Tibial artery (tissue), 4 donors: ENCODE measurements around the gene FOXS1.

Experiments used
- DNase-seq, 2 donors: peaks; one replicate each; pipeline ENCODE4 v3.0.0-alpha.2; 2019
- H3K27ac ChIP-seq, 2 donors: fragments of 200-600 bp; sonication (generic) in 1 of 2; 1 replicate in 1 of 2; 2 replicates in 1 of 2; pipeline ENCODE4 v1.5.1; 2018 to 2019; ENCODE audit warnings: mild to moderate bottlenecking in 1 of 2
- H3K27me3 ChIP-seq, 2 donors: fragments of 200-600 bp; sonication (generic) in 1 of 2; one replicate each; pipeline versions ENCODE4 v1.5.1 to v1.6.0; 2016 to 2019
- H3K36me3 ChIP-seq, 3 donors: fragments of 200-600 bp; sonication (generic) in 2 of 3; one replicate each; pipeline ENCODE4 v1.5.1; 2016 to 2019; ENCODE audit warnings: mild to moderate bottlenecking in 2 of 3
- H3K4me1 ChIP-seq, 4 donors: fragments of 200-600 bp; sonication (generic) in 2 of 4; 1 replicate in 3 of 4; 2 replicates in 1 of 4; pipeline ENCODE4 v1.5.1; 2016 to 2019
- H3K4me3 ChIP-seq, 2 donors: fragments of 200-600 bp; sonication (generic) in 1 of 2; 1 replicate in 1 of 2; 2 replicates in 1 of 2; pipeline ENCODE4 v1.5.1; 2018 to 2019; ENCODE audit warnings: mild to moderate bottlenecking in 2 of 2
- H3K9me3 ChIP-seq, 3 donors: fragments of 200-600 bp; sonication (generic) in 1 of 3; one replicate each; pipeline ENCODE4 v1.5.1; 2016 to 2019
- CTCF ChIP-seq, 2 experiments: fragments of 200-600 bp in 1 of 2; fragments of 450-650 bp in 1 of 2; IDR thresholded peaks; one replicate each; pipeline ENCODE4 v1.5.1; 2017 to 2019; ENCODE audit warnings: antibody characterized with exemption in 2 of 2, mild to moderate bottlenecking in 1 of 2, moderate library complexity in 1 of 2
- intact Hi-C: fragments of 100-400 bp; cut with DNase I; formaldehyde crosslinking; loops from one replicate; pipeline ENCODE4 v1.15.0; 2023; ENCODE audit warnings: low total_unique reads

The FOXS1 gene

GRCh38 chr20:31827059-31827458 is 18.3 kb downstream of the FOXS1 start:
- Histone ChIP-seq H3K4me3 (no peak overlapping the region), H3K36me3 (no peaks in the 10 kb centered on the region), H3K27ac (no peak overlapping the region), H3K27me3 (no peaks in the 10 kb centered on the region), H3K9me3 (no peaks in the 10 kb centered on the region), H3K4me1 (peaks cover 0 to 29% (median 20%) of the 10 kb centered on the region in 4 donors)
- DNase-seq = no peak
- intact Hi-C loops = loop anchor here (5.0 to 10.0 kb wide), 3 partner anchors 128 to 265 kb away; partner anchors contain the start of gene PDRG1
- TF ChIP-seq CTCF (IDR thresholded peaks at IDR 0.05) = no peak

- H3K27me3 ChIP-seq = no peaks in the 10 kb centered on the region
Observed at GRCh38 chr20:31826074-31826473, 19.3 kb downstream of the FOXS1 start.

GRCh38 chr20:31824554-31825313 is 20.7 kb downstream of the FOXS1 start:
- no peak for DNase-seq
- TF ChIP-seq CTCF (IDR thresholded peaks at IDR 0.05) = no peak
- Histone ChIP-seq H3K36me3 (no peaks in the 10 kb centered on the region), H3K27me3 (no peaks in the 10 kb centered on the region), H3K4me3 (no peak overlapping the region), H3K27ac (peak overlapping the region; percentile 46 to 80), H3K9me3 (no peaks in the 10 kb centered on the region), H3K4me1 (peaks cover 0 to 43% (median 24%) of the 10 kb centered on the region in 4 donors)
- intact Hi-C loops = loop anchor here (5.0 to 10.0 kb wide), 4 partner anchors 130 to 268 kb away; partner anchors contain the start of gene PDRG1

More at GRCh38 chr20:31826074-31826473, 19.3 kb downstream of the FOXS1 start:
- no peak overlapping the region for H3K27ac ChIP-seq
- DNase-seq = no peak
- H3K9me3 ChIP-seq = no peaks in the 10 kb centered on the region
- TF ChIP-seq CTCF (IDR thresholded peaks at IDR 0.05) = no peak
- no peak overlapping the region for H3K4me3 ChIP-seq
- no peaks in the 10 kb centered on the region for H3K36me3 ChIP-seq
- intact Hi-C loops = loop anchor here (5.0 to 10.0 kb wide), 3 partner anchors 129 to 266 kb away; partner anchors contain the start of gene PDRG1
- peaks cover 0 to 38% (median 24%) of the 10 kb centered on the region in 4 donors for H3K4me1 ChIP-seq

GRCh38 chr20:31824125-31824485 is 21.3 kb downstream of the FOXS1 start:
- Histone ChIP-seq H3K4me1 (peaks cover 0 to 49% (median 28%) of the 10 kb centered on the region in 4 donors), H3K4me3 (no peak overlapping the region), H3K36me3 (no peaks in the 10 kb centered on the region), H3K9me3 (no peaks in the 10 kb centered on the region), H3K27me3 (no peaks in the 10 kb centered on the region), H3K27ac (peak overlapping the region; percentile 46 to 80)
- intact Hi-C loops = loop anchor here (5.0 to 10.0 kb wide), 3 partner anchors 131 to 208 kb away; partner anchors contain the start of gene PDRG1
- no peak for TF ChIP-seq CTCF (IDR thresholded peaks at IDR 0.05)
- no peak for DNase-seq

- no peak for DNase-seq
- peak overlapping the region; percentile 46 to 80 for H3K27ac ChIP-seq
- TF ChIP-seq CTCF (IDR thresholded peaks at IDR 0.05) = no peak
- H3K27me3 ChIP-seq = no peaks in the 10 kb centered on the region
- H3K4me3 ChIP-seq = no peak overlapping the region
- peaks cover 0 to 55% (median 32%) of the 10 kb centered on the region in 4 donors for H3K4me1 ChIP-seq
- intact Hi-C loops = loop anchor here (2.0 to 10.0 kb wide), 4 partner anchors 21 to 209 kb away; partner anchors contain the start of genes FOXS1 and PDRG1
- no peaks in the 10 kb centered on the region for H3K36me3 ChIP-seq
- H3K9me3 ChIP-seq = no peaks in the 10 kb centered on the region
Observed at GRCh38 chr20:31823360-31824124, 21.9 kb downstream of the FOXS1 start.
